Transverse colon (tissue), 4 donors: Measurements from ENCODE around the gene FAM170B.

Source experiments
- CTCF ChIP-seq, 5 experiments: fragments of 200-600 bp in 3 of 5; fragments of 450-650 bp in 2 of 5; sonication (generic) in 3 of 5; IDR thresholded peaks; 1 replicate in 2 of 5; 2 replicates in 3 of 5; pipeline ENCODE4 v1.5.1; 2016 to 2017; ENCODE audit warnings: antibody characterized with exemption in 5 of 5, inconsistent platforms in 3 of 5, mild to moderate bottlenecking in 2 of 5, moderate library complexity in 1 of 5
- EP300 ChIP-seq: sonication (generic); formaldehyde crosslinking; IDR thresholded peaks from one replicate; pipeline ENCODE4 v1.6.1; 2017; ENCODE audit warnings: antibody characterized with exemption, low read depth
- POLR2AphosphoS5 ChIP-seq, 3 donors: sonication (generic); formaldehyde crosslinking; IDR thresholded peaks; one replicate each; pipeline ENCODE4 v1.6.1; 2016; ENCODE audit warnings: antibody characterized with exemption in 3 of 3

- TF ChIP-seq POLR2AphosphoS5 (IDR thresholded peaks at IDR 0.05) (no peak), CTCF (IDR thresholded peaks at IDR 0.05) (no peak), EP300 (no peak)
Measured at GRCh38 chr10:49129376-49129775, 4.4 kb downstream of the FAM170B start.
